Endothelial cell of umbilical vein (primary cell): Measurements from ENCODE around the gene ADAT3. TPM values are rescaled to one million over a fixed set of nuclear protein-coding genes. Genes with fewer than 3 reads are reported as not detected.

Experiments used
- BruUV-seq: library from RNA; stranded (reverse); fragments of 400-500 nt; replicated peaks from 2 replicates; lab custom pipeline; 2021; lab: Mats Ljungman, UMichigan
- CTCF ChIA-PET: fragments of 300-600, 350-600 bp; sonication (Branson Sonifier 250); formaldehyde crosslinking; loops from one replicate; lab custom pipeline; 2021; ENCODE audit warnings: antibody characterized with exemption, inconsistent platforms; lab: Charles Lee
- POLR2A ChIA-PET: fragments of 300-600, 350-600 bp; sonication (Branson Sonifier 250); formaldehyde crosslinking; loops from one replicate; lab custom pipeline; 2021; ENCODE audit warnings: antibody characterized with exemption, inconsistent platforms; lab: Charles Lee
- DNase-seq: peaks from one replicate; pipeline ENCODE4 v3.0.0-alpha.2; 2011; ENCODE audit warnings: low read depth, low spot score
- FAIRE-seq: peaks from 2 replicates; lab custom pipeline; 2011; peaks lifted over from hg19 to GRCh38; lab: Jason Lieb, UNC
- H2AFZ ChIP-seq: 2 replicates; pipeline ENCODE4 v1.6.0; 2012; ENCODE audit warnings: low read depth, low read length, control low read depth, inconsistent platforms
- H3K27ac ChIP-seq: 2 replicates; pipeline ENCODE4 v1.5.1; 2011; ENCODE audit warnings: low read depth, mild to moderate bottlenecking, control low read depth, low read length, moderate library complexity; ENCODE audit not compliant: insufficient read depth
- H3K27me3 ChIP-seq, 2 experiments: 2 replicates each; pipeline versions ENCODE4 v1.6.0 to v1.6.1; 2011; ENCODE audit warnings: low read length in 2 of 2, mixed read lengths in 1 of 2; ENCODE audit not compliant: control insufficient read depth in 2 of 2, insufficient read depth in 2 of 2
- H3K36me3 ChIP-seq, 2 experiments: 2 replicates in 1 of 2; 3 replicates in 1 of 2; pipeline ENCODE4 v1.5.1; 2011; ENCODE audit warnings: low read length in 2 of 2, mild to moderate bottlenecking in 1 of 2, moderate library complexity in 1 of 2; ENCODE audit not compliant: control insufficient read depth in 2 of 2, insufficient read depth in 2 of 2; ENCODE audit errors: extremely low read depth in 1 of 2
- H3K4me1 ChIP-seq: 3 replicates; pipeline ENCODE4 v1.5.1; 2011; ENCODE audit warnings: mild to moderate bottlenecking, low read length; ENCODE audit not compliant: control insufficient read depth, insufficient read depth; ENCODE audit errors: extremely low read depth
- H3K4me2 ChIP-seq: 2 replicates; pipeline ENCODE4 v1.6.1; 2011; ENCODE audit warnings: low read length, control low read depth, mixed read lengths; ENCODE audit not compliant: insufficient read depth
- H3K4me3 ChIP-seq, 3 experiments: fragments of 200-600 bp in 1 of 3; sonication (generic), shearing (Covaris generic) in 1 of 3; replicated peaks in 1 of 3; 2 replicates each; pipeline ENCODE4 v1.5.1; 2011 to 2016; ENCODE audit warnings: control low read depth in 3 of 3, low read length in 3 of 3, mild to moderate bottlenecking in 2 of 3, inconsistent platforms in 1 of 3, low read depth in 1 of 3, moderate library complexity in 1 of 3; ENCODE audit not compliant: insufficient read depth in 1 of 3
- H3K79me2 ChIP-seq: 2 replicates; pipeline ENCODE4 v1.6.0; 2012; ENCODE audit warnings: low read length, inconsistent platforms; ENCODE audit not compliant: control insufficient read depth, insufficient read depth
- H3K9ac ChIP-seq: replicated peaks from 2 replicates; pipeline ENCODE3; 2011; ENCODE audit warnings: low read length, control low read depth; ENCODE audit not compliant: insufficient read depth; ENCODE audit errors: extremely low read depth
- H3K9me1 ChIP-seq: replicated peaks from 3 replicates; pipeline ENCODE4 v1.6.0; 2011; ENCODE audit warnings: mild to moderate bottlenecking, low read length; ENCODE audit not compliant: control insufficient read depth, insufficient read depth; ENCODE audit errors: extremely low read depth
- H3K9me3 ChIP-seq: replicated peaks from 2 replicates; pipeline ENCODE4 v1.5.1; 2012; ENCODE audit warnings: low read length, inconsistent platforms; ENCODE audit not compliant: control insufficient read depth, insufficient read depth
- H4K20me1 ChIP-seq: replicated peaks from 2 replicates; pipeline ENCODE3; 2011; ENCODE audit warnings: mild to moderate bottlenecking, low read length; ENCODE audit not compliant: control insufficient read depth, insufficient read depth; ENCODE audit errors: extremely low read depth
- EZH2 ChIP-seq: IDR thresholded peaks from 2 replicates; pipeline ENCODE4 v1.6.1; 2012; ENCODE audit warnings: borderline replicate concordance, low read depth, mild to moderate bottlenecking, moderate library complexity, low read length, inconsistent platforms; ENCODE audit not compliant: severe bottlenecking
- FOS ChIP-seq: IDR thresholded peaks from 2 replicates; pipeline ENCODE4 v1.6.1; 2011; ENCODE audit warnings: mild to moderate bottlenecking, low read length, moderate library complexity, borderline replicate concordance; ENCODE audit not compliant: insufficient read depth
- GATA2 ChIP-seq: IDR thresholded peaks from 2 replicates; pipeline ENCODE4 v1.7.0; 2011; ENCODE audit warnings: low read depth, mild to moderate bottlenecking, moderate library complexity, mixed read lengths, low read length; ENCODE audit not compliant: insufficient read length, insufficient read depth
- JUN ChIP-seq: IDR thresholded peaks from 2 replicates; pipeline ENCODE4 v1.6.1; 2011; ENCODE audit warnings: borderline replicate concordance, low read depth; ENCODE audit not compliant: insufficient read length, insufficient read depth
- MYC ChIP-seq: IDR thresholded peaks from one replicate; pipeline ENCODE4 v1.6.1; 2011; ENCODE audit warnings: mild to moderate bottlenecking, low read depth, low read length
- POLR2A ChIP-seq: IDR thresholded peaks from 2 replicates; pipeline ENCODE4 v1.6.1; 2012; ENCODE audit warnings: low read depth, mild to moderate bottlenecking, control low read depth, low read length
- POLR2AphosphoS5 ChIP-seq: IDR thresholded peaks from 2 replicates; pipeline ENCODE4 v1.6.1; 2012; ENCODE audit warnings: low read depth, mild to moderate bottlenecking, control low read depth, low read length, moderate library complexity; ENCODE audit not compliant: insufficient read depth
- dilution Hi-C: fragments of 300-500 bp; cut with MboI; formaldehyde crosslinking; loops from one replicate; pipeline ENCODE4 v1.15.0; 2019; ENCODE audit warnings: low sequenced_read_pairs; ENCODE audit not compliant: extremely low pct_ligation_motif_present
- intact Hi-C: fragments of 100-400 bp; cut with micrococcal nuclease; formaldehyde crosslinking; loops from one replicate; pipeline ENCODE4 v1.10.0; 2022
- polyA plus RNA-seq, 4 experiments: library from polyadenylated mRNA; depleted of rRNA in 3 of 4; stranded (reverse) in 3 of 4; unstranded in 1 of 4; fragments of >200 nt; gene quantifications; 2 replicates each; pipeline versions ENCODE4 v1.2.1 to v1.2.3, GENCODE V29; 2011 to 2012; ENCODE audit warnings: missing spikeins in 1 of 4
- total RNA-seq: library from RNA; stranded (reverse); gene quantifications from 2 replicates; pipeline ENCODE4 v1.2.3, GENCODE V29; 2021
- TF ChIP-seq, protein P1 (sequence below), 2 donors: IDR thresholded peaks; 1 replicate in 1 of 2; 2 replicates in 1 of 2; pipeline ENCODE4 v1.5.1; 2011; ENCODE audit warnings: low read length in 2 of 2, mild to moderate bottlenecking in 2 of 2, moderate library complexity in 2 of 2, control low read depth in 1 of 2, inconsistent platforms in 1 of 2, low read depth in 1 of 2; ENCODE audit not compliant: insufficient read depth in 1 of 2; ENCODE audit errors: extremely low read depth in 1 of 2
- TF ChIP-seq, protein P2 (sequence below): IDR thresholded peaks from 2 replicates; pipeline ENCODE4 v1.6.1; 2011; ENCODE audit not compliant: insufficient read depth, insufficient read length

The ADAT3 gene
- total and polyA plus RNA-seq, 2 donors (not counting 3 experiments of a cell fraction or from before 2014, with no cell fraction given) = 5.7 to 11.7 TPM

DNA sequence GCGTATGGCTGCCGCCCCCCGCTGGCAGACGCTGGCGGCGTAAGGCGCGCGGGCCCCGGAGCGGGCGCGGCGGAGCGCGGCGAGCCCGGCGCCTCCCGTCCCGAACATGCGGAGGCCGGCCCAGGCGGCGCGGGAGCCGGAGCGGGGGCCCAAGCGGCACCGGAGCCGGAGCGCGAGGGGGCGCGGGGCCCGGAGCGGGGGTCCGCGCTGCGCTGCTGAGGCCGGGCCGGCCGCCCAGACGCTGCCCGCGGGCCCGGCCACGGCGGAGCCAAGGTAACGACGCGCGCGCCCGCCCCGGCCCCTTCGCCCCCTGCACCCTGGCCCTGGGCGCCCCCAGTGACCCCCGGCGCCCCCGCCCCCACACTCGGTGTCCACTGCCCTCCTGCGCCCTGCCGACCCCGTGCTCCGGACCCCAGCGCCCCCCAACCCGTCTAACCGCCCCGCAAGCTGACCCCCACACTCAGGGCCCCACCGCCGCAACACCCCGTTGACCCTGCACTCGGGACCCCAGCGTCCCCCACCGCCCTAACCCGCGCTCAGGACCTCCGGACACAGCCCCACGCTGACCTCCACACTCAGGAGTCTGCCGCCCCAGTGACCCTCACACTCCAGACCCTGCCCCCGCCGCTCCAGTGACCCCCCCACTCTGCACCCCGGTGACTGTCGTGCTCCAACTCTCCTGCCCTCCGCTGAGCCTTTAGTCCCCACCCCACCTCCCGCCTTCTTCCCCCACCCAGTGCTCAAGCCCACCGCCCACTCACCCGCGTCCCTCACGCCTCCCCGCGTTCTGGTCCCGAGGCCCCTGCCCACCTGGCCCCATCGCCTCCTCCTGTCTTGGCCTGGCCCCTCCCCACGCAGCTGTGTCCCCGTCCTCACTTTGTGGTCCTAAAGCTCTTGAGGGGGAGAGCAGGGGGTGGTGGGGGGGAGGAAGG, 36.2 kb downstream of the ADAT3 start, which contains the start of gene CSNK1G2:
TSS of gene CSNK1G2 (plus strand) at position 27 of the 932 bp plus-strand sequence. CDS start 28,601 bp downstream, outside the sequence.
- H3K79me2 ChIP-seq = peaks cover 47% of the 10 kb centered on the region
- intact Hi-C loops (no loop called here), dilution Hi-C loops (no loop called here)
- no TSS peak for BruUV-seq
- H4K20me1 ChIP-seq = no peaks in the 10 kb centered on the region
- FAIRE-seq = no peak
- H3K9me1 ChIP-seq = no peaks in the 10 kb centered on the region
- H3K9me3 ChIP-seq = no peaks in the 10 kb centered on the region
- no peak for TF ChIP-seq EZH2
- TF ChIP-seq JUN = no peak
- no peak for TF ChIP-seq MYC
- no peak for TF ChIP-seq POLR2A
- no peak for TF ChIP-seq FOS
- TF ChIP-seq, protein P1, sequence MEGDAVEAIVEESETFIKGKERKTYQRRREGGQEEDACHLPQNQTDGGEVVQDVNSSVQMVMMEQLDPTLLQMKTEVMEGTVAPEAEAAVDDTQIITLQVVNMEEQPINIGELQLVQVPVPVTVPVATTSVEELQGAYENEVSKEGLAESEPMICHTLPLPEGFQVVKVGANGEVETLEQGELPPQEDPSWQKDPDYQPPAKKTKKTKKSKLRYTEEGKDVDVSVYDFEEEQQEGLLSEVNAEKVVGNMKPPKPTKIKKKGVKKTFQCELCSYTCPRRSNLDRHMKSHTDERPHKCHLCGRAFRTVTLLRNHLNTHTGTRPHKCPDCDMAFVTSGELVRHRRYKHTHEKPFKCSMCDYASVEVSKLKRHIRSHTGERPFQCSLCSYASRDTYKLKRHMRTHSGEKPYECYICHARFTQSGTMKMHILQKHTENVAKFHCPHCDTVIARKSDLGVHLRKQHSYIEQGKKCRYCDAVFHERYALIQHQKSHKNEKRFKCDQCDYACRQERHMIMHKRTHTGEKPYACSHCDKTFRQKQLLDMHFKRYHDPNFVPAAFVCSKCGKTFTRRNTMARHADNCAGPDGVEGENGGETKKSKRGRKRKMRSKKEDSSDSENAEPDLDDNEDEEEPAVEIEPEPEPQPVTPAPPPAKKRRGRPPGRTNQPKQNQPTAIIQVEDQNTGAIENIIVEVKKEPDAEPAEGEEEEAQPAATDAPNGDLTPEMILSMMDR (IDR thresholded peaks at IDR 0.05; ENCODE audit: extremely low read depth in 1 of 2, insufficient read depth in 1 of 2, low read depth in 1 of 2, low read length in 2 of 2) = no peak
- TF ChIP-seq POLR2AphosphoS5 = no peak
- no peak for TF ChIP-seq GATA2
- TF ChIP-seq, protein P2, sequence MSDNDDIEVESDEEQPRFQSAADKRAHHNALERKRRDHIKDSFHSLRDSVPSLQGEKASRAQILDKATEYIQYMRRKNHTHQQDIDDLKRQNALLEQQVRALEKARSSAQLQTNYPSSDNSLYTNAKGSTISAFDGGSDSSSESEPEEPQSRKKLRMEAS = no peak
- H2AFZ ChIP-seq = peak within 1 kb of the TSS; percentile 9
- no peaks in the 10 kb centered on the region for H3K27me3 ChIP-seq
- peak within 1 kb of the TSS; percentile 35 to 95 (median 49) for H3K4me3 ChIP-seq
- peaks cover 19% of the 10 kb centered on the region for H3K4me1 ChIP-seq
- H3K27ac ChIP-seq = peak within 1 kb of the TSS; percentile 71
- H3K9ac ChIP-seq = peak within 1 kb of the TSS; percentile 71
- ChIA-PET POLR2A (no interaction called here), CTCF (interaction anchor here (1.6 kb wide), 1 partner anchor 12 kb away, joined by 6 read pairs; no protein-coding TSS in a partner anchor)
- no peak for DNase-seq
- no peaks in the 10 kb centered on the region for H3K36me3 ChIP-seq
- peak within 1 kb of the TSS; percentile 57 for H3K4me2 ChIP-seq
